DMS 273 treated with DMSO at 0.1 percent for 48 hours (cell line): Measurements from ENCODE around the gene NOL12.
"Not testable (repeated sequence)": the region's sequence is repeated elsewhere in the genome, so short reads cannot be mapped to it uniquely, and the experiment has no call there.

ENCODE experiments used
- DNase-seq: peaks from one replicate; lab custom pipeline; 2025; lab: John Stamatoyannopoulos, UW

Gene NOL12

GRCh38 chr22:37713761-37714160 lies 27.6 kb downstream of the NOL12 start:
- no peak for DNase-seq

- DNase-seq: no peak
Observed at GRCh38 chr22:37714634-37715033, 28.5 kb downstream of the NOL12 start.

- DNase-seq: no peak
Observed at GRCh38 chr22:37715760-37716159, 29.6 kb downstream of the NOL12 start.

GRCh38 chr22:37716708-37717107 lies 30.6 kb downstream of the NOL12 start:
- DNase-seq: no peak

GRCh38 chr22:37717235-37717634 lies 31.1 kb downstream of the NOL12 start:
- not testable (repeated sequence) for DNase-seq

- DNase-seq: not testable (repeated sequence)
Observed at GRCh38 chr22:37717746-37718305, 31.7 kb downstream of the NOL12 start.

GRCh38 chr22:37725551-37726240 lies 39.6 kb downstream of the NOL12 start:
- DNase-seq: no peak

GRCh38 chr22:37726241-37726887 lies 40.2 kb downstream of the NOL12 start:
- DNase-seq: no peak

GRCh38 chr22:37728620-37729019 lies 42.5 kb downstream of the NOL12 start:
- no peak for DNase-seq

GRCh38 chr22:37731804-37732471 lies 45.8 kb downstream of the NOL12 start:
- no peak for DNase-seq

- DNase-seq: no peak
Observed at GRCh38 chr22:37732699-37733607, 46.8 kb downstream of the NOL12 start.

GRCh38 chr22:37733625-37734401 lies 47.7 kb downstream of the NOL12 start:
- no peak for DNase-seq

- no peak for DNase-seq
Observed at GRCh38 chr22:37734402-37734700, 48.2 kb downstream of the NOL12 start.

GRCh38 chr22:37734964-37735451 lies 48.9 kb downstream of the NOL12 start:
- no peak for DNase-seq

GRCh38 chr22:37739035-37739434 lies 52.9 kb downstream of the NOL12 start:
- no peak for DNase-seq

- no peak for DNase-seq
Observed at GRCh38 chr22:37739611-37740049, 53.5 kb downstream of the NOL12 start.

GRCh38 chr22:37740455-37741311 lies 54.5 kb downstream of the NOL12 start:
- no peak for DNase-seq

GRCh38 chr22:37741312-37741795 lies 55.2 kb downstream of the NOL12 start:
- DNase-seq: no peak

GRCh38 chr22:37742376-37743171 lies 56.4 kb downstream of the NOL12 start:
- no peak for DNase-seq
